ENCODE data around the gene BAD.

GRCh38 chr11:64223001-64223651 lies 61.3 kb downstream of the BAD start:
- no peak for TF ChIP-seq EP300 (IDR thresholded peaks at IDR 0.05)
- TF ChIP-seq CTCF (IDR thresholded peaks at IDR 0.05), result no peak
- no peak for TF ChIP-seq POLR2A (IDR thresholded peaks at IDR 0.05)
- TF ChIP-seq POLR2AphosphoS5 (IDR thresholded peaks at IDR 0.05), result no peak

All from suprapubic skin (tissue), 4 donors.